RWPE2 (cell line): ENCODE results near the gene MIF4GD.

Experiments
- ATAC-seq: fragments of 200-7000 bp; cut with Tn5 transposase; 3 replicates; pipeline ENCODE4 v1.9.1; 2021; ENCODE audit warnings: low read depth
- DNase-seq: peaks from one replicate; pipeline ENCODE4 v3.0.0-alpha.2; 2020; ENCODE audit warnings: low spot score
- H3K27ac ChIP-seq: fragments of 450-650 bp; 2 replicates; pipeline ENCODE4 v1.5.1; 2017; ENCODE audit warnings: mild to moderate bottlenecking; ENCODE audit not compliant: poor library complexity, severe bottlenecking
- H3K27me3 ChIP-seq: fragments of 250-450 bp; sonication (Bioruptor Pico); 2 replicates; pipeline ENCODE4 v1.5.1; 2021; ENCODE audit warnings: mild to moderate bottlenecking, moderate library complexity; ENCODE audit not compliant: insufficient read depth, poor library complexity, severe bottlenecking
- H3K36me3 ChIP-seq: fragments of 250-450 bp; sonication (Bioruptor Pico); 2 replicates; pipeline ENCODE4 v1.5.1; 2020; ENCODE audit warnings: low read depth, mild to moderate bottlenecking, moderate library complexity
- H3K4me1 ChIP-seq: fragments of 250-450 bp; sonication (Bioruptor Pico); 2 replicates; pipeline ENCODE4 v1.5.1; 2021; ENCODE audit warnings: mild to moderate bottlenecking, moderate library complexity; ENCODE audit not compliant: insufficient read depth, poor library complexity, severe bottlenecking
- H3K4me3 ChIP-seq: fragments of 250-450 bp; sonication (Bioruptor Pico); 2 replicates; pipeline ENCODE4 v1.5.1; 2021; ENCODE audit warnings: mild to moderate bottlenecking, moderate library complexity; ENCODE audit not compliant: severe bottlenecking
- H3K9me3 ChIP-seq: fragments of 250-450 bp; sonication (Bioruptor Pico); 2 replicates; pipeline ENCODE4 v1.5.1; 2021; ENCODE audit warnings: mild to moderate bottlenecking, moderate library complexity; ENCODE audit not compliant: severe bottlenecking
- CTCF ChIP-seq: fragments of 450-650 bp; IDR thresholded peaks from one replicate; pipeline ENCODE4 v1.5.1; 2017; ENCODE audit warnings: mild to moderate bottlenecking, moderate library complexity; ENCODE audit not compliant: poor library complexity, severe bottlenecking

Gene MIF4GD

GRCh38 chr17:75273977-75274708, 3.1 kb upstream of the MIF4GD start:
- Histone ChIP-seq H3K4me1 (peaks cover 3% of the 10 kb centered on the region), H3K27me3 (no peaks in the 10 kb centered on the region), H3K9me3 (no peaks in the 10 kb centered on the region), H3K27ac (no peak overlapping the region), H3K36me3 (peaks cover 20% of the 10 kb centered on the region), H3K4me3 (no peak overlapping the region)
- ATAC-seq, result no peak
- DNase-seq, result no peak
- no peak for TF ChIP-seq CTCF

GRCh38 chr17:75272848-75273184, 1.8 kb upstream of the MIF4GD start:
- DNase-seq, result no peak
- no peak for ATAC-seq
- H3K27me3 ChIP-seq, result no peaks in the 10 kb centered on the region
- H3K9me3 ChIP-seq, result no peaks in the 10 kb centered on the region
- H3K27ac ChIP-seq, result no peak overlapping the region
- H3K4me1 ChIP-seq, result peaks cover 3% of the 10 kb centered on the region
- TF ChIP-seq CTCF, result no peak
- H3K36me3 ChIP-seq, result peaks cover 11% of the 10 kb centered on the region
- H3K4me3 ChIP-seq, result no peak overlapping the region

GRCh38 chr17:75271955-75272847, 1.2 kb upstream of the MIF4GD start:
- Histone ChIP-seq H3K36me3 (peaks cover 10% of the 10 kb centered on the region), H3K4me3 (peak overlapping the region; percentile 96), H3K4me1 (peaks cover 3% of the 10 kb centered on the region), H3K9me3 (no peaks in the 10 kb centered on the region), H3K27ac (peak overlapping the region; percentile 62), H3K27me3 (no peaks in the 10 kb centered on the region)
- DNase-seq (no peak), ATAC-seq (no peak)
- TF ChIP-seq CTCF, result no peak

DNA sequence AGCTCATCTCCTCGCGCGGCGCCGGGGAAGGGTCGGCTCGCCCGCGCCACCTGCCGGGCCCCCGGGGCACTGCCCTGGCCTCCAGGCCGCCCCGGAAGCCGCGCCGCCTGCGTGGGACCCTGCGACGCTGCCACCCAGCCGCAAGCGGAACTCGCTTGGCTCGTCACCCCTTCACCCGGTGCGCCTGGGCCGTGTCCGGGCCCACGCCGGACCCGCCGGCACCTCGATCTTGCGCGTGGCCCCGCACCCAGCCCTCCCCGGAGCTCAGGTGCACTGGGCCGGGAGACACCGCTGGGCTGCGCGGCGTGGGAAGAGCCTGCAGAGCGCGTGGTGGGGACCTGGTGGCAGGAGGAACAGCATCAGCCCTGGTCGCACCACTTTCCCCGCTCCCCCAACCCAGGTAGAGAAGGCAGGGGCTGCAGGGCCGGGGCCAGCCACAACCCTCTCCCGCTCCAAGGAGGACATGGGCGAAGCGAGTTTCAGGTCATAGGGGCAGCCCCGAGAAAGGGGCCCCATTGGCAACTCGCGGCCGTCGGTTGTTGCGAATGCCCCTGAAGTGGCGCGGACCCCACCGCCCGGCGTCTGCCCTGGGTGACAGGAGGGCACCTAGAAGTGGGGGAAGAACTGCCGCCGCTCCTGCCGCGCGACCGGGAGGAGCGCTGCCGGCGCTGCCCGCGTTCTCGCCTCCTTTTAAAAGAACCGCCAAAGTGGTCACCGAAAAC, 363 bp upstream of the MIF4GD start:
- Histone ChIP-seq H3K4me3 (peak overlapping the region; percentile 96), H3K27me3 (no peaks in the 10 kb centered on the region), H3K36me3 (peaks cover 10% of the 10 kb centered on the region), H3K27ac (peak overlapping the region; percentile 62), H3K4me1 (peaks cover 3% of the 10 kb centered on the region), H3K9me3 (no peaks in the 10 kb centered on the region)
- peak; percentile 93 for TF ChIP-seq CTCF
- no peak for DNase-seq
- peak; percentile 37 for ATAC-seq
